ENCODE data around the gene MC1R.
"Not testable (repeated sequence)": the region's sequence is repeated elsewhere in the genome, so short reads cannot be mapped to it uniquely, and the experiment has no call there.

The MC1R gene

DNA sequence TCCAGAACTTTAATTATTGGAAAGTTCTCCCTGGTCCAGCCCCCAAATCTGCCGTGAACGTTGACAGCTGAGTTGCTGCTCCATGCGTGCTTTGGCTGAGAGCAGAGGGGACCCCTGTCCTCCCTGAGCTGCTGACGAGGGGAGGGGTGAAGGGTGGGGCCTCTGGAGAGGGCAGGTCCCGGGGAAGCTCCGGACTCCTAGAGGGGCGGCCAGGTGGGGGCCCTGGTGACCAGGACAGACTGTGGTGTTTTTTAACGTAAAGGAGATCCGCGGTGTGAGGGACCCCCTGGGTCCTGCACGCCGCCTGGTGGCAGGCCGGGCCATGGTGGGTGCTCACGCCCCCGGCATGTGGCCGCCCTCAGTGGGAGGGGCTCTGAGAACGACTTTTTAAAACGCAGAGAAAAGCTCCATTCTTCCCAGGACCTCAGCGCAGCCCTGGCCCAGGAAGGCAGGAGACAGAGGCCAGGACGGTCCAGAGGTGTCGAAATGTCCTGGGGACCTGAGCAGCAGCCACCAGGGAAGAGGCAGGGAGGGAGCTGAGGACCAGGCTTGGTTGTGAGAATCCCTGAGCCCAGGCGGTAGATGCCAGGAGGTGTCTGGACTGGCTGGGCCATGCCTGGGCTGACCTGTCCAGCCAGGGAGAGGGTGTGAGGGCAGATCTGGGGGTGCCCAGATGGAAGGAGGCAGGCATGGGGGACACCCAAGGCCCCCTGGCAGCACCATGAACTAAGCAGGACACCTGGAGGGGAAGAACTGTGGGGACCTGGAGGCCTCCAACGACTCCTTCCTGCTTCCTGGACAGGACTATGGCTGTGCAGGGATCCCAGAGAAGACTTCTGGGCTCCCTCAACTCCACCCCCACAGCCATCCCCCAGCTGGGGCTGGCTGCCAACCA is at the start of gene MC1R:
TSS of gene MC1R (plus strand) at position 410 of the 895 bp plus-strand sequence. CDS start at position 807, 397 bp downstream.
- peak; percentile 74 for DNase-seq

DNA sequence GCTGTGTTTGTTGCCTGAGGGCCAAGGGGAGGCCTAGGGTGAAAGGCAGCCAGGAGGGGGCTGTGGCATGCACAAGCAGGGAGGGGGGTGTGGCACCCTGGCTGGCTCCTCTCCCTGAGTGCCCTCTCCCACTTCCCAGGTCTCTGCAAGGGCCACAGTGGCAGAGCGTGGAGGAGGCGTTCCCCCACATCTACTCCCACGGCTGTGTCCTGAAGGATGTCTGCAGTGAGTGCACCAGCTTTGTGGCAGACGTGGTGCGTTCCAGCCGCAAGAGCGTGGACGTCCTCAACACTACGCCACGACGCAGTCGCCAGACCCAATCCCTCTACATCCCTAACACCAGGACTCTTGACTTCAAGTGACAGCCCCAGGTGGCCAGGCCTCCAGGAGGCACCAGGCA is 48.8 kb upstream of the MC1R start:
- DNase-seq: no peak

DNA sequence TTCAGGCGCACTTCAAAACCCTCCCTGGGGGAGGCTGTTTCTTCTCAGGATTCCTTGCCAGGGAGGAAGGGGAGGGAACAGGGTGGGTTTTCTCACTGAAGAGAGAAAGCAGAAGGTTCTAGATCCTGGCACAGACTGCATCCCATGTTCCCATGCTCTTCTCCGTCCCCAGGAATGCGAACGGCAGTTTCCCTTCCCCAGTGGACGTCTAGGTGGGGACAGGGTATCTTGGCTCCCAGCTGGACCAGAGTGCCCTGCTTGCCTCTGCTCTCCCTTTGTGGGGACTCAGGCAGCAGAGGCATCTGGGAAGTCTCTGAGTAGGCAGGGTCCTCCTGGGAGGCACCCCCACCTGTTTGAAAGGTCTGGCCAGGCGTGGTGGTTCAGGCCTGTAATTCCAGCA is 48.2 kb upstream of the MC1R start:
- DNase-seq: no peak

DNA sequence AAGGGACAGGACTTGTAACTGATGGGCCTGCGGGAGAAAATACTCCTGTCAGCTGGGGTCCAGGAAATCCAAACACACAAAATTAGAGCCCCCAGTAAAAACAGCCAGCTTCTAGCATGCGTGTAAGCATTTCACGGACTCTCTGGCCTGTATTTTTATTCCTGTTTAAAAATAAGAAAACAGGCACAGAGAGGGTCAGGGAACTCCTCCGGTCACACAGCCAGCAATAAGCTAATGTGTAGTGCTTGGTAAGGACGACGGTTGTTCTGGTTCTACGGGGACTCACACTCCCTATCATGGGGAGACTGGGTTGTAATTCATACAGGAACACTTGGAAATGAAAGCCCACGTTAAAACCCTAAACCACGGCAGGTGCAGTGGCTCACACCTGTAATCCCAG is 46.8 kb upstream of the MC1R start:
- no peak for DNase-seq

DNA sequence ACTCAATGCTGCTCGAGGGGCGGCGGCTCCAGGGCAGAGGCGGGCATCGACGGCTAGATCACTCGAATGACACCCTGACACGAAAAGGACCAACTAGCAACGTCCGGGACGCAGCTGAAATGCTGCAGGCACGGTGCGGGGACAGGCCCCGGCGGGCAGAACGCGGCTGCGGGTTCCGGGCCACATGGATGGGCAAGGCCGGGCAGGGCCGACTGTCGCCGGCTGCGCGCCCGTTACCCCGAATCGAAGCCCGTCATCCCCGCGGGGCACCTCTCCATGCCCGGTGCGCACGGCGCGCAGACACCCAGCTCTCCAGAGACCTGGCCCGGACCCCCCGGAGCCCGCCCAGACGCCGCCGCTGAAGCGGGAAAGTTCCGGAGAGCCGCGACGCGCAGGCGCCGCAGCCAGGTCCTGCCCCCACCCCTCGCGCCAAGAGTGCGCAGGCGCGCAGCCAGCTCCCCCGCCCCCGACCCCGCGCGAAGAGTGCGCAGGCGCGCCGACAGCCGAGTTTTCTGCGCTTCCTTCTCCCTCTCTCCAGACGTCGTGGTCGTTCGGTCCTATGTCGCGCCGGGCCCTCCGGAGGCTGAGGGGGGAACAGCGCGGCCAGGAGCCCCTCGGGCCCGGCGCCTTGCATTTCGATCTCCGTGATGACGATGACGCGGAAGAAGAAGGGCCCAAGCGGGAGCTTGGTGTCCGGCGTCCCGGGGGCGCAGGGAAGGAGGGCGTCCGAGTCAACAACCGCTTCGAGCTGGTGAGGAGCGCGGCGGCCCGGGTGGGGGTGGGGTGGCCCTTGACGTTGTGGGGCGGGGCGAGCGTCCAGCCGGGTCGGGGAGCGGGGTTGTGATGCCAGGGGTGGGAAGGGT is 45.3 kb upstream of the MC1R start, which contains the start of gene TCF25:
TSS of gene TCF25 (plus strand) at position 484 of the 863 bp plus-strand sequence. CDS start at position 560, 76 bp downstream.
- DNase-seq: peak; percentile 96

DNA sequence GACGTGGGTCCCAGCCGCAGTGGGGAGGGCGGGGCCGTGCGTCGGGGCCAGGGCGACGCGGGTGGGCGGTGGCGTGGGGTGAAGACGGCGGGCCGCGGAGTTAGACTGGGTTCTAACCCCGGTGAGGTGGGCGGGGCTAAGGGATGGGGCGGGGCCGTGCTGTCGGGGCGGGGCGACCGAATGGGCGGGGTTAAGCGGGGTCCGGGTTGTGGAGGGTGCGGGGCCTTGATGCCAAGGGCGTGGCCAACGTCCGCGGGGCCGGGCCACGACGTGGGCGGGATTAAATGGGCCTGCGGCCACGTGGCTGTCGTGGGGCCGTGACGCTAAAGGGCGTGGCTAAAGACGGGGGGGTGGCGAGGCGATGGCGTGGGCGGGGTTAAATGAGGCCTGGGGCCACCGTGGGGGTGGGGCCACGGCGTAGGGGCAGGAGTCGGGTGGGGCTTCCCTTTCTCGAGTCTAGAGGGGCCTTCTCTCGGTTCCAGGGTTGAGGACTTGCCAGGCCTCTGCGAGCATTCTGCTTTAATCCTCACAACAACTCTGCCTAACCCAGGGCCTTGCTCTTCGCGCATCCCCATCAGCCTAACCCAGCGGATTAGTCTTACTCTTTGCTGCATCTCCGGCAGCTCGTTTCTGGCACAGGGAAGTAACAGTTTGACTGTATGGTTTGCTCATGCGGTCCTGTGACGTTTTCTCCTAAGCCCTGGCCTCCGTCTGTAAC is 44.5 kb upstream of the MC1R start:
- peak; percentile 98 for DNase-seq

DNA sequence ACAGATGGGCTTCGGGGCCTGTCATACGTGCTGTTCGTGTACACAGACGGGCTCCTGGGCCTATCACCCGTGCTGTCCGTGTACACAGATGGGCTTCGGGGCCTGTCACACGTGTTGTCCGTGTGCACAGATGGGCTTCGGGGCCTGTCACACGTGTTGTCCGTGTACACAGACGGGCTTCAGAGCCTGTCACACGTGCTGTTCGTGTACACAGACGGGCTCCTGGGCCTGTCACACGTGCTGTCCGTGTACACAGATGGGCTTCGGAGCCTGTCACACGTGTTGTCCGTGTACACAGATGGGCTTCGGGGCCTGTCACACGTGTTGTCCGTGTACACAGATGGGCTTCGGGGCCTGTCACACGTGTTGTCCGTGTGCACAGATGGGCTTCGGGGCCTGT is 39.5 kb upstream of the MC1R start:
- DNase-seq: not testable (repeated sequence)

DNA sequence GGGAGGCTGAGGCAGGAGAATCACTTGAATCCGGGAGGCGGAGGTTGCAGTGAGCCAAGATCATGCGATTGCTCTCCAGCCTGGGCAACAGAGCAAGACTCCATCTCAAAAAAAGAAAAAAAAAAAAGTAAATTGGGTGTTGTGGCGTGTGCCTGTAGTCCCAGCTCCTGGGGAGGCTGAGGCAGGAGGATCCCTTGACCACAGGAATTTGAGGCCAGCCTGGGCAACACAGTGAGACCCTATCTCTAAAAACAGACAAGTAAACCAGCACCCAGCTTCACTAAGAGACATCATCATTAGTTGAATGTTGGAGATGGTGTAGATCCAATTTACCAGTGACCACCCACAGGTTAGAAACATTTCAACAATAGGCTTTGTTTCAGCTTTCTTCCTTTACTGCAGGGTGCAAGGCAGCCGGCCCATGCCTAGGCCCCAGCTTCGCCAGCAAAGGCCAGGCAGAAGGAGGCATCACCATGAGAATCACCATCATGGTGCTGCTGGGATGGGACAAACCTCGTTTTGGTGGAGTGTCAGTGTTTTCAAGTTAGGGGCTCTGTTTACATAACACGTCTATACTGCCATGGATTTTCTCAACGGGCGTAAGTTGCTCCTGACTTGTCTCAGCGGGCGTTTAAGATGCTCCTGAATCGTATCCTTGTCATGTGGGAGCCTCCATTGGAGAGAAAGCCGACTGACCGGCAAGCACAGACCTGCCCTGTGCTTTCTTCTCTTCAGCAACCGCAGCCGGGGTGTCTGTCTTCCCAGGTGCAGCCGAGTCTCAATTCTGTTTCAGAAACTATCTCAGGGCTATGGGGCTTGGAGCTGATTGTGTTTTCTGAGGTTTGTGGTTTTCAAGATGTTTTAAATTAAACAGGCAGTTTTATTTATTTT is 37.9 kb upstream of the MC1R start:
- DNase-seq: no peak

DNA sequence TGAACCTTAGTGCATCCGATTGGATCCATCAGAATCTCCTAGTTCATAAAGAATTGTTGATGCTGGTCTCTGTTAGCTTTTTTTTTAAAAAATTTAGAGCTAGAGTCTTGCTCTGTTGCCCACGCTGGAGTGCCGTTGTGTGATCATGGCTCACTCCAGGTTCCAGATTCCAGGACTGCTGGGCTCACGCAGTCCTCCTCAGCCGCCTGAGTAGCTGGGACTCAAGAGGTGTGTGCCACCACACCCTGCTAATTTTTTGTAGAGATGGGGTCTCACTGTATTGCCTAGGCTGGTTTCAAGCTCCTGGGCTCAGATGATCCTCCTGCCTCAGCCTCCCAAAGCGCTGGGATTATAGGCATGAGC is 37.3 kb upstream of the MC1R start:
- DNase-seq: no peak

DNA sequence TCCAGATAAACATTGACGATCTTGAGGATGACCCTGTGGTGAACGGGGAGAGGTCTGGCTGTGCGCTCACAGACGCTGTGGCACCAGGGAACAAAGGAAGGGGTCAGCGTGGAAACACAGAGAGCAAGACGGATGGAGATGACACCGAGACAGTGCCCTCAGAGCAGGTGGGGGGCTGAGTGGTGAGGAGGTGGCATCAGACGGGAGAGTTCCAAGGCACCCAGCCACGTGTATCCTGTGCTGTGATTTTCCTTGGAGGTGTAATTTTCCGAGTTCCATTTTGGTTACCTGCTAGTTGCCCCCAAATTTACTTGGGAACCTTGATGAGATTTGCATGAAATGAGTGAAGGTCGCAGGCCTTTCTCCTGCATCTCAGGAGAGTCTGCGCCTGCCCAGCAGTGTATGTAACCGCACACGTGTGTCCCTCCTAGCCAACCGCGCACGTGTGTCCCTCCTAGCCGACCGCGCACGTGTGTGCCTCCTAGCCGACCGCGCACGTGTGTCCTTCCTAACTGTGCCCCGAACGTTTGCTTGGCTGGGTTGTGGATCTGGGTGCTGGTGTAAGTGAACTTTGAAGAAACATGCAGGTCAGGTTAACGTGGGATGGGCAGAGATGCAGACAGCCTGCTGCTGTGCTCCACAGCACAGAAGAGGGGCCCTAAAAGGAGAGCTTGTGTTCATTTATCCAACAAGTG is 35.2 kb upstream of the MC1R start:
- no peak for DNase-seq

DNA sequence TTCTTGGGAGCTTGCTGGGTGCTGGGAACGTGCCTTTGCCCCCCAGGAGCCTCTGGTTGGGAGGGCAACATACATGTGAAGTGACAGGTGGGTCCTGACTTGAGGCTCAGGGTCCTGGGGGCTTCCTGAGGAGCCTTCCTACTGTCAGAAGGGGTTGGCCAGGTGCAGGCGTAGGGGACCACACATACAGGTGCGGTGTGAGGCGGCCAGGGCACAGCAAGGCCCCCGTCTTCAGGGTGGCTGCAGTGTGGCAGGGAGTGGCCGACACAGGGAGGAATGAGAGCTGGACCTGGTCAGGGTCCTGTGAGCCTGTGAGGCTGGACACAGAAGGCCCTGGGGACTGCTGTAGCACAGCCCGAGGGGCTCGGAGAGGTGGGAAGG is 34.6 kb upstream of the MC1R start:
- no peak for DNase-seq

DNA sequence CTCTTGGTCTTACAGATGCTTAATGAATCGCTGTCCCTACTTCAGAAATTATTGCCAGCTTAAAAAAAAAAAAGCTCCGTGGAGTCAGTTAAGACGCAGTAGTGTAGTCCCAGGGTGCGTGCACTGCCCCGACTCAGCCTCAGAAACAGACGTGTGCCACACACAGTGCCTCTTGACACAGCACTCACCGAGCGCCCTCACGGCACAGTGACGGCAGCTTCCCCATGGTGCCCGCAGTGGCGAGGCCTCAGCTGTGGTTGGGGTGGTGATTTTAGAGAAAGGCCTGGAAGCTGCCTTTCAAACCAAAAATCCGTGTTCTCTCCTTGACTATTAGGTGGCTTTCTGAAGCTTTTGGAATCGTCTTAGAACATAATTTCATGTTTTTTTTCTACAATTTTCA is 31.4 kb upstream of the MC1R start:
- DNase-seq: no peak

DNA sequence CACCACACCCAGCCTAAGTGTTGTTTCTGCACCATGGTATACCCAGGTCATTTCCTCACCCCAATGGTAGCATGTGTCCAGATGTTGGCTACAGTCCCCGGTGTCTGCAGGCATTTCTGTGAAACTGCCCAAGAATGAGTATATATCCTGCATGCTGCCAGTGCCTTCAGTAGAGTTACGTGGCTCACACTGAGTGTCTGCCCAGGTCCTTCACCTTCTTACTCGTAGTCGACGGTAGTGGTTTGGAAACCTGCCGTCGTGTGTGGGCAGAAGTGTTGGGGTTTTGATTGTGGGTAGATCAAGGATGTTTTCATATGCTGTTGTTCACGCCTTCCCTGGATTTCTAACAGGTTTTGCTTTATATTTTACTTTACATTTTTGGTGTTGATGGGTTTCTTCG is 28.5 kb upstream of the MC1R start:
- DNase-seq: no peak

DNA sequence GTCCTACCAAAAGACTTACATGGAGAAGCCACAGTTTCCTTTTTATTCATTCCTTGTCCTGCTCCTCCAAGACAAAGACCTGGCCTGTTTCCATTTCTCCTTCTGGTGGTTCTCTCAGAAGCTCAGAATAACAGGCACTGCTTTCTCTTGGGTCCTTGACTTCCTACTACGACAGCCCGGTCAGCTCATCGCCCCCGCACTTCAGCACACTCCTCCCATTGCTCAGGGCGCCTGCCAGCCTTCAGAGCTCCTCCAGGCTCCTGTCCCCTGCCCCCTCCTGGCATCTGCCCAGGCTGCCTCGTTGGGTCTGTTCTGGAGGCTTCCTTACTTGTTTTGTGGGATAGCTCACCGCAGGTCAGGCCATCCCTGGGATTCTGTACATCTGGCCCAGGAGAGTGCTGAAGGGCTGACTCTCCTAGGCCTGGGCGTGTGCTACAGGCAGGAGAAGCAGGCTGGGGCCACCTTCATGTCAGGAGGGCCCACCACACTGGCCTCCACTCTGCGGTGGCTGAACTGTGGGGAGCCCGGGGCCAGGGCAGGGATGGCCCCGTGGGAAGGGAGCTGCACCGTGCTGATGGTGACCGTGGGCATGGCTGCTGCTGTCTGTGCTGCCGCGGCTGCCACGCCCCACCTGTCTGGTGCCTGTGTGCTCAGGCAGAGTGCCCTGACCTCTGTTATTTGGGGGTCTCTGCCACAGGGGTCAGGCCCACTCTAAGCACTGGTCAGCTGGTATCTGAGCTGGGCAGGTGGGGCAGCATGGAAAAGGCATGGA is 27.6 kb upstream of the MC1R start:
- no peak for DNase-seq

DNA sequence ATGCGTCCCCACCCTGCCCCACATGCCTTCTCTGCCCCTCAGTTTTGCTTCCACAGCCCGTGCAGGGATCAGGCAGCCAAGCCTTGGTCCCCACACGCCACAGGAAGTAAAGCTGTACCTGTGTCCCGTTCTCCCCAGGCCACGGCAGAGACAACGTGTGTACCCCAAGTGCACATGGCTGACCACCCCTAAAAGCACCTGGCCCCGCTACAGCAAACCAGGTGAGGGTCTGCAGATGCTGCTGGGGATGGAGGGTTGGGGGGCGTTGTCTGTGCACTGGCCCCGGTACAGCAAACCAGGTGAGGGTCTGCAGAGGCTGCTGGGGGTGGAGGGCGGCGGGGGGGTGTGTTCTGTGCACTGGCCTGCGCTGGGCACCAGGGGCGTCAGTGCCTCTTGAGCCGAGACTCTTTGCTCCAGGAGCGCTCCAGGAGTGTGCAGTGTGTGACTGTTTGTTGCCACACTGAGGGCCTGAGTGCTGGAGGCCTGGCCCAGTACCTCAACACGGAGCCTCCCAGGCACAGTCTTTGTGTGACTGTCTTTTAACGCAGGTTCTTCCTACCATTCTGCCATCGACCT is 26.5 kb upstream of the MC1R start:
- DNase-seq: no peak

DNA sequence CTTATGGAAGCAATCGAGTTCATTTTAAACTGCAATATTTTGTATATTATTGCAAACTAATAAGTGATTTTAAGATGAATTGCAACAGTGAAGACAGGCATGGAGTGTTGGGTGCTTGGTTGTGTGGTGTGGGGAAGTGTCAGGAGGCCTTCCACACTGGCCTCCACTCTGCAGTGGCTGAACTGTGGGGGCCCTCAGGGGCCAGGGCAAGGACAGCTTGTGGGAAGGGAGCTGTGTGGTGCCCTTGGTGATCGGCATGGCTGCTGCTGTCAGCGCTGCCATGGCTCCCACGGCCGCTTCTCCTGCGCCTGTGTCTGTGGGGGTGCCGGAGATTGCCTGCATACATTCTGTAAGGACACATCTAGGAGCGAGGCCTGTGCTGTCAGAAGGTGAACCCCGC is 26.0 kb upstream of the MC1R start:
- DNase-seq: no peak

DNA sequence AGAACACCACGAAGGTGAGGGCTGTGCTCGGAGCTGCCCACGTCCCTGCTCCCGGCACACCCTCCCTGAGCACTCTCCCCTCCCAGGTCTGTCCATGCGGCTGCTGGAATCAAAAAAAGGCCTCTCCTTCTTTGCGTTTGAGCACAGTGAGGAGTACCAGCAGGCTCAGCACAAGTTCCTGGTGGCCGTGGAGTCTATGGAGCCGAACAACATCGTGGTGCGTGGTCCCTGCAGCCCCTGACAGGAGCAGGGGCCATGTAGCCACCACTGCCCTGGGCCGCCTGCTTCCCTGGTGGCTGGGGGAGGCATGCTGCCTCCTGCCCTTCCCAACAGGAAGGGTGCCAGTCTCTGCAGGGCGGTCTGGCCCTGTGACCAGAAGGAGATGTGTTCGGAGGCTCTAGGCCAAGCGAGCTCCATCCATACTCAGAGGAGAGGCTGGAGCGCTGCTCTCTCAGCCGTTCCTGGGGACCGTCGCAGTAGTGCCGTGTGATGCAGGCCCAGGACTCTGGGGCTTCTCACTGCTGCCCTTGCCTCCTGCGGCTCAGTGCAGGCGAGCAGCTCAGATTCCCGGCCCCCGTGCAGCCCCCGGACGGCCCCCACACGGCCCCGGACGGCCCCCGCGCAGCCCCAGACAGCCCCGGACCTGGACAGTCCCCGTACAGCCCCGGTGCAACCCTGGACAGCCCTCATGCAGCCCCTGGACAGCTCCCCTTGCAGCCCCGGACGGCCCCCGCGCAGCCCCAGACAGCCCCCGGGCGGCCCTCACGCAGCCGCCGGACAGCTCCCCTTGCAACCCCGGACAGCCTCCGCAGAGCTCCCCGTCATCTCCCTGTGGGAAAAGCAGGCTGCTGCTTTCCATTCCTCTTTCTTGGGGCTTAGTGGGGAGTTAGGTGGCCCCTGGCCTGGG is 24.8 kb upstream of the MC1R start:
- DNase-seq: no peak

DNA sequence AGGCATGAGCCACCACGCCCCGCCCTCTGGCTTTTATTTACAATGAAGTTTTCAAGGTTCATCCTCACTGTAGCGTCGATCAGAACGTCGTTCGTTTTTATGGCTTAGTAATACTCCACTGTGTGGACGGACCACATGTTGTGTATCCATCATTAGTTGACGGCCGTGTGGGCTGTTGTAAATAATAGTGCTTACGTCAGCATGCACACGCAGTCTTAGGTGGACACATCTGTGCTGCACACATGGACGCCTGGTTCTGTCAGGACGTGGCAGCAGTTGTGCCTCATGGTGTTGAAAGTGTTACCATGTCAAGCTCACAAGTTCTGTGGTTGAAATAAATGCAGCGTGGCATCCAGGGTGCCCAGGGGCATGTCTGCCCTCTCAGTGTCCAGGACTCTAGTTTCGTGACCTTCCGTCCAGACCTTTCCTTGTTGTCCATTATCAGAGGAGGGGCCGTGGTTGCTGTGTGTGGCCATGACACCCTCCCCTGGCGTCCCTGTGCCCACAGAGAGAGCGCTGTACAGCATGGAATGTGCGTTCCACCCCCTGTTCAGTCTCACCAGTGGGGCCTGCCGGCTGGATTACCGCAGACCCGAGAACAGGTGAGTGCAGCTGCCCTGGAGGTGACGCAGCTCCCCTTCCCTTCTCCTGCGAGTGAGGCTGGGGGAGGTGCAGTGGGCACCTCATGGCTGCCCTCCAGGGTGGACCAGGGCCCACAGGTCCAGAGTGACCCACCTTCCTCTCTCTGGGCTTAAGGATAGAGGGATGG is 23.0 kb upstream of the MC1R start:
- DNase-seq: no peak

All from OCI-M1 (cell line).